HepG2 (cell line): ENCODE measurements around the gene HLA-DRA. TPM values are rescaled to one million over a fixed set of nuclear protein-coding genes. Genes with fewer than 3 reads are reported as not detected.

ENCODE experiments used
- KDM3A ChIP-seq: IDR thresholded peaks from 2 replicates; pipeline ENCODE4 v1.6.1; 2018; ENCODE audit warnings: low read depth, missing compliant biosample characterization
- KLF15 ChIP-seq: sonication (generic); formaldehyde crosslinking; IDR thresholded peaks from 2 replicates; pipeline ENCODE4 v1.8.1; 2023; ENCODE audit warnings: borderline replicate concordance, mild to moderate bottlenecking, inconsistent platforms, missing genetic modification reagents, mixed read lengths
- MTF1 ChIP-seq: sonication (generic); formaldehyde crosslinking; IDR thresholded peaks from 2 replicates; pipeline ENCODE4 v1.5.0; 2020; ENCODE audit warnings: missing genetic modification reagents
- polyA plus RNA-seq, 8 experiments: library from polyadenylated mRNA; depleted of rRNA in 3 of 8; stranded (reverse) in 7 of 8; unstranded in 1 of 8; fragments of >200 nt; fragmentation: Illumina TruSeq in 4 of 8; extraction: Trizol in 4 of 8; gene quantifications; 2 replicates each; pipeline versions ENCODE4 v1.2.1 to v1.2.3, GENCODE V29; 2011 to 2016; ENCODE audit warnings: low read depth in 4 of 8, missing spikeins in 1 of 8, mixed read lengths in 1 of 8; ENCODE audit not compliant: insufficient read depth in 1 of 8
- total RNA-seq, 5 experiments: library from RNA; depleted of rRNA; stranded (reverse); fragments of >200 nt; fragmentation: Illumina TruSeq; extraction: Trizol; gene quantifications; 2 replicates each; pipeline ENCODE4 v1.2.3, GENCODE V29; 2016; ENCODE audit warnings: low read depth in 1 of 5
- TF ChIP-seq, protein P1 (sequence below): sonication (generic); formaldehyde crosslinking; IDR thresholded peaks from 2 replicates; pipeline ENCODE4 v1.5.1; 2020; ENCODE audit warnings: missing genetic modification reagents, mild to moderate bottlenecking, borderline replicate concordance
- TF ChIP-seq, protein P2 (sequence below): IDR thresholded peaks from 2 replicates; pipeline ENCODE4 v1.4.0; 2020; ENCODE audit warnings: mild to moderate bottlenecking, missing genetic modification reagents

Gene HLA-DRA
- total and polyA plus RNA-seq, 2 of the 13 experiments (the other 11 are each of a cell fraction or from before 2014, with no cell fraction given) = not detected

DNA sequence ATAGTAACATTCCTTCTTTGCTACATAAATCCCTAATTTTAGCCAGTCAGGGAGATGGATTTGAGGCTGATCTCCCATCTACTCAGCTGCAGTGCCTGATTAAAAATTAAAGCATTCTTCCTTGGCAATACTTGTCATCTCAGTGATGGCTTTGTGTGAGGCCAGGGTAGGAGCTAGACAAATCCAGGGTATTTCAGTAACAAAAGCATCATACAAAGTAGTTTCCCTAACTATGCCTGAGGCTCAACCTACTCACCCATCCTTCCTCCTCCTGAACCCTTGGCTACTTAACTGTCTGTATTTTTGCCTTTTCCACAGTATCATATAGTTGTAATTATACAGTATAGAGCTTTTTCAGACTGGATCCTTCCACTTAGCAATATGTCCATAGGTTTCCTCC is 52.7 kb downstream of the HLA-DRA start (continued):
- TF ChIP-seq, protein P1, sequence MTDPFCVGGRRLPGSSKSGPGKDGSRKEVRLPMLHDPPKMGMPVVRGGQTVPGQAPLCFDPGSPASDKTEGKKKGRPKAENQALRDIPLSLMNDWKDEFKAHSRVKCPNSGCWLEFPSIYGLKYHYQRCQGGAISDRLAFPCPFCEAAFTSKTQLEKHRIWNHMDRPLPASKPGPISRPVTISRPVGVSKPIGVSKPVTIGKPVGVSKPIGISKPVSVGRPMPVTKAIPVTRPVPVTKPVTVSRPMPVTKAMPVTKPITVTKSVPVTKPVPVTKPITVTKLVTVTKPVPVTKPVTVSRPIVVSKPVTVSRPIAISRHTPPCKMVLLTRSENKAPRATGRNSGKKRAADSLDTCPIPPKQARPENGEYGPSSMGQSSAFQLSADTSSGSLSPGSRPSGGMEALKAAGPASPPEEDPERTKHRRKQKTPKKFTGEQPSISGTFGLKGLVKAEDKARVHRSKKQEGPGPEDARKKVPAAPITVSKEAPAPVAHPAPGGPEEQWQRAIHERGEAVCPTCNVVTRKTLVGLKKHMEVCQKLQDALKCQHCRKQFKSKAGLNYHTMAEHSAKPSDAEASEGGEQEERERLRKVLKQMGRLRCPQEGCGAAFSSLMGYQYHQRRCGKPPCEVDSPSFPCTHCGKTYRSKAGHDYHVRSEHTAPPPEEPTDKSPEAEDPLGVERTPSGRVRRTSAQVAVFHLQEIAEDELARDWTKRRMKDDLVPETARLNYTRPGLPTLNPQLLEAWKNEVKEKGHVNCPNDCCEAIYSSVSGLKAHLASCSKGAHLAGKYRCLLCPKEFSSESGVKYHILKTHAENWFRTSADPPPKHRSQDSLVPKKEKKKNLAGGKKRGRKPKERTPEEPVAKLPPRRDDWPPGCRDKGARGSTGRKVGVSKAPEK (CRISPR knock-in tag) = no peak
- TF ChIP-seq KDM3A (CRISPR knock-in tag) (no peak), MTF1 (CRISPR knock-in tag) (no peak), KLF15 (CRISPR knock-in tag) (no peak)
- TF ChIP-seq, protein P2, sequence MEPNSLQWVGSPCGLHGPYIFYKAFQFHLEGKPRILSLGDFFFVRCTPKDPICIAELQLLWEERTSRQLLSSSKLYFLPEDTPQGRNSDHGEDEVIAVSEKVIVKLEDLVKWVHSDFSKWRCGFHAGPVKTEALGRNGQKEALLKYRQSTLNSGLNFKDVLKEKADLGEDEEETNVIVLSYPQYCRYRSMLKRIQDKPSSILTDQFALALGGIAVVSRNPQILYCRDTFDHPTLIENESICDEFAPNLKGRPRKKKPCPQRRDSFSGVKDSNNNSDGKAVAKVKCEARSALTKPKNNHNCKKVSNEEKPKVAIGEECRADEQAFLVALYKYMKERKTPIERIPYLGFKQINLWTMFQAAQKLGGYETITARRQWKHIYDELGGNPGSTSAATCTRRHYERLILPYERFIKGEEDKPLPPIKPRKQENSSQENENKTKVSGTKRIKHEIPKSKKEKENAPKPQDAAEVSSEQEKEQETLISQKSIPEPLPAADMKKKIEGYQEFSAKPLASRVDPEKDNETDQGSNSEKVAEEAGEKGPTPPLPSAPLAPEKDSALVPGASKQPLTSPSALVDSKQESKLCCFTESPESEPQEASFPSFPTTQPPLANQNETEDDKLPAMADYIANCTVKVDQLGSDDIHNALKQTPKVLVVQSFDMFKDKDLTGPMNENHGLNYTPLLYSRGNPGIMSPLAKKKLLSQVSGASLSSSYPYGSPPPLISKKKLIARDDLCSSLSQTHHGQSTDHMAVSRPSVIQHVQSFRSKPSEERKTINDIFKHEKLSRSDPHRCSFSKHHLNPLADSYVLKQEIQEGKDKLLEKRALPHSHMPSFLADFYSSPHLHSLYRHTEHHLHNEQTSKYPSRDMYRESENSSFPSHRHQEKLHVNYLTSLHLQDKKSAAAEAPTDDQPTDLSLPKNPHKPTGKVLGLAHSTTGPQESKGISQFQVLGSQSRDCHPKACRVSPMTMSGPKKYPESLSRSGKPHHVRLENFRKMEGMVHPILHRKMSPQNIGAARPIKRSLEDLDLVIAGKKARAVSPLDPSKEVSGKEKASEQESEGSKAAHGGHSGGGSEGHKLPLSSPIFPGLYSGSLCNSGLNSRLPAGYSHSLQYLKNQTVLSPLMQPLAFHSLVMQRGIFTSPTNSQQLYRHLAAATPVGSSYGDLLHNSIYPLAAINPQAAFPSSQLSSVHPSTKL (CRISPR knock-in tag) = no peak
- TF ChIP-seq, all 625 proteins: peak for 0

Other genes with a start within 250 kb of the HLA-DRA start
- gene PBX2, start 249.7 kb upstream of the HLA-DRA start, total RNA-seq (2016; rRNA removed; fragmentation: Illumina TruSeq; extraction: Trizol) = 42.3 and 45.2 TPM in 2 replicates
- gene PBX2, start 249.7 kb upstream of the HLA-DRA start, polyA plus RNA-seq (2011; rRNA removed) = 77.8 and 102 TPM in 2 replicates
- 0.18 and 0.27 TPM in 2 replicates for gene GPSM3, start 247.2 kb upstream of the HLA-DRA start, total RNA-seq (2016; rRNA removed; fragmentation: Illumina TruSeq; extraction: Trizol)
- 6.2 and 7.5 TPM in 2 replicates for gene GPSM3, start 247.2 kb upstream of the HLA-DRA start, polyA plus RNA-seq (2011; rRNA removed)
- 0.51 and 0.66 TPM in 2 replicates for gene NOTCH4, start 215.8 kb upstream of the HLA-DRA start, total RNA-seq (2016; rRNA removed; fragmentation: Illumina TruSeq; extraction: Trizol)
- gene NOTCH4, start 215.8 kb upstream of the HLA-DRA start, polyA plus RNA-seq (2011; rRNA removed) = 0.83 and 1.2 TPM in 2 replicates
- not detected in 2 replicates for gene TSBP1, start 68.0 kb upstream of the HLA-DRA start, total RNA-seq (2016; rRNA removed; fragmentation: Illumina TruSeq; extraction: Trizol)
- gene TSBP1, start 68.0 kb upstream of the HLA-DRA start, polyA plus RNA-seq (2011; rRNA removed) = not detected in 2 replicates
- not detected in 2 replicates for gene BTNL2, start 32.7 kb upstream of the HLA-DRA start, total RNA-seq (2016; rRNA removed; fragmentation: Illumina TruSeq; extraction: Trizol)
- gene BTNL2, start 32.7 kb upstream of the HLA-DRA start, polyA plus RNA-seq (2011; rRNA removed) = not detected in 2 replicates
- not detected in 2 replicates for gene HLA-DRB5, start 90.4 kb downstream of the HLA-DRA start, total RNA-seq (2016; rRNA removed; fragmentation: Illumina TruSeq; extraction: Trizol)
- not detected in 2 replicates for gene HLA-DRB5, start 90.4 kb downstream of the HLA-DRA start, polyA plus RNA-seq (2011; rRNA removed)
- 0.09 TPM in 1 of 2 replicates, not detected in the other for gene HLA-DRB1, start 150.0 kb downstream of the HLA-DRA start, total RNA-seq (2016; rRNA removed; fragmentation: Illumina TruSeq; extraction: Trizol)
- not detected in 2 replicates for gene HLA-DRB1, start 150.0 kb downstream of the HLA-DRA start, polyA plus RNA-seq (2011; rRNA removed)
- not detected in 2 replicates for gene HLA-DQA1, start 197.5 kb downstream of the HLA-DRA start, total RNA-seq (2016; rRNA removed; fragmentation: Illumina TruSeq; extraction: Trizol)
- not detected in 2 replicates for gene HLA-DQA1, start 197.5 kb downstream of the HLA-DRA start, polyA plus RNA-seq (2011; rRNA removed)
- gene HLA-DQB1, start 226.8 kb downstream of the HLA-DRA start, total RNA-seq (2016; rRNA removed; fragmentation: Illumina TruSeq; extraction: Trizol) = not detected in 2 replicates
- not detected in 2 replicates for gene HLA-DQB1, start 226.8 kb downstream of the HLA-DRA start, polyA plus RNA-seq (2011; rRNA removed)